Liver (tissue), 9 donors: ENCODE results near the gene SHROOM2. TPM values are rescaled to one million over a fixed set of nuclear protein-coding genes. Genes with fewer than 3 reads are reported as not detected.

ENCODE experiments used
- DNase-seq: peaks from one replicate; pipeline ENCODE4 v3.0.0-alpha.2; 2017; ENCODE audit warnings: low spot score
- H3K27ac ChIP-seq, 2 donors: one replicate each; pipeline ENCODE4 v1.7.0; 2013; ENCODE audit warnings: inconsistent platforms in 2 of 2, low read length in 2 of 2, control low read depth in 1 of 2, low read depth in 1 of 2, mild to moderate bottlenecking in 1 of 2
- H3K27me3 ChIP-seq, 4 donors: one replicate each; pipeline versions ENCODE4 v1.6.1 to v1.7.0; 2013; ENCODE audit warnings: low read length in 3 of 4, inconsistent platforms in 1 of 4, mild to moderate bottlenecking in 1 of 4, moderate library complexity in 1 of 4; ENCODE audit not compliant: control insufficient read depth in 4 of 4, insufficient read depth in 4 of 4
- H3K36me3 ChIP-seq, 4 donors: one replicate each; pipeline versions ENCODE4 v1.6.1 to v1.7.0; 2013; ENCODE audit warnings: low read length in 3 of 4, mild to moderate bottlenecking in 3 of 4, low read depth in 1 of 4, moderate library complexity in 1 of 4; ENCODE audit not compliant: control insufficient read depth in 4 of 4, insufficient read depth in 3 of 4
- H3K4me1 ChIP-seq, 4 donors: one replicate each; pipeline versions ENCODE4 v1.6.1 to v1.7.0; 2013; ENCODE audit warnings: low read length in 3 of 4, mild to moderate bottlenecking in 3 of 4, moderate library complexity in 1 of 4; ENCODE audit not compliant: control insufficient read depth in 4 of 4, insufficient read depth in 4 of 4
- H3K4me3 ChIP-seq, 3 donors: one replicate each; pipeline versions ENCODE4 v1.6.1 to v1.7.0; 2013; ENCODE audit warnings: low read length in 3 of 3, control low read depth in 1 of 3, low read depth in 1 of 3, mild to moderate bottlenecking in 1 of 3
- H3K9ac ChIP-seq, 2 donors: one replicate each; pipeline ENCODE4 v1.7.0; 2013; ENCODE audit warnings: low read length in 2 of 2, mild to moderate bottlenecking in 2 of 2, moderate library complexity in 2 of 2, control low read depth in 1 of 2, low read depth in 1 of 2
- H3K9me3 ChIP-seq, 4 donors: one replicate each; pipeline versions ENCODE4 v1.6.1 to v1.7.0; 2013; ENCODE audit warnings: low read length in 3 of 4; ENCODE audit not compliant: control insufficient read depth in 4 of 4
- ATF3 ChIP-seq: IDR thresholded peaks from 2 replicates; pipeline ENCODE4 v1.6.1; 2016; ENCODE audit warnings: antibody characterized with exemption
- EGR1 ChIP-seq, 2 donors: IDR thresholded peaks; 2 replicates each; pipeline ENCODE4 v1.6.1; 2016 to 2018; ENCODE audit warnings: antibody characterized with exemption in 2 of 2, low read depth in 2 of 2
- FOXA1 ChIP-seq: IDR thresholded peaks from 2 replicates; pipeline ENCODE4 v1.6.1; 2016; ENCODE audit warnings: antibody characterized with exemption
- FOXA2 ChIP-seq: IDR thresholded peaks from 2 replicates; pipeline ENCODE4 v1.6.1; 2016; ENCODE audit warnings: antibody characterized with exemption
- HNF4A ChIP-seq, 2 donors: conservative IDR thresholded peaks; 2 replicates each; pipeline ENCODE4 v1.6.1; 2016; ENCODE audit warnings: antibody characterized with exemption in 2 of 2, mild to moderate bottlenecking in 2 of 2
- JUND ChIP-seq, 2 donors: IDR thresholded peaks; 2 replicates each; pipeline ENCODE4 v1.6.1; 2016; ENCODE audit warnings: antibody characterized with exemption in 2 of 2
- MAX ChIP-seq: IDR thresholded peaks from 2 replicates; pipeline ENCODE4 v1.6.1; 2016; ENCODE audit warnings: antibody characterized with exemption
- RAD21 ChIP-seq, 2 donors: IDR thresholded peaks; 2 replicates each; pipeline ENCODE4 v1.6.1; 2016; ENCODE audit warnings: antibody characterized with exemption in 2 of 2, mild to moderate bottlenecking in 2 of 2
- RXRA ChIP-seq, 2 donors: IDR thresholded peaks; 2 replicates each; pipeline ENCODE4 v1.6.1; 2017 to 2018; ENCODE audit warnings: antibody characterized with exemption in 2 of 2, mild to moderate bottlenecking in 1 of 2
- SP1 ChIP-seq: IDR thresholded peaks from 2 replicates; pipeline ENCODE4 v1.6.1; 2018; ENCODE audit warnings: antibody characterized with exemption, mild to moderate bottlenecking
- TAF1 ChIP-seq: conservative IDR thresholded peaks from 2 replicates; pipeline ENCODE4 v1.6.1; 2016; ENCODE audit warnings: antibody characterized with exemption, mild to moderate bottlenecking
- YY1 ChIP-seq: IDR thresholded peaks from 2 replicates; pipeline ENCODE4 v1.6.1; 2016; ENCODE audit warnings: antibody characterized with exemption, mild to moderate bottlenecking
- ZBTB33 ChIP-seq: IDR thresholded peaks from 2 replicates; pipeline ENCODE4 v1.6.1; 2016; ENCODE audit warnings: antibody characterized with exemption
- WGBS: extraction: QIAGEN DNeasy Blood & Tissue Kit; methylation state at CpG from one replicate; pipeline ENCODE4 v1.1.7; 2013; 5-methylcytosine and 5-hydroxymethylcytosine counted together
- polyA plus RNA-seq, 2 donors: library from polyadenylated mRNA; stranded (reverse) in 1 of 2; unstranded in 1 of 2; fragments of 200-250 nt in 1 of 2; fragments of >200 nt in 1 of 2; fragmentation: Nextera tagmentation in 1 of 2; extraction: Ambion mirVana in 1 of 2; gene quantifications; one replicate each; pipeline versions ENCODE4 v1.2.1 to v1.2.3, GENCODE V29; 2013 to 2015
- total RNA-seq, 2 donors: library from RNA; depleted of rRNA; stranded (reverse); fragments of >200 nt; gene quantifications; one replicate each; pipeline ENCODE4 v1.2.3, GENCODE V29; 2014
- donor health status: healthy.
- donor health status: healthy.
- donor health status: healthy.
- donor health status: healthy.
- donor health status: healthy.

The SHROOM2 gene
- total and polyA plus RNA-seq, 4 donors = 1.1 to 5.4 (median 3.6) TPM

GRCh38 chrX:9875801-9876200, 89.6 kb downstream of the SHROOM2 start (continued):
- no peak for TF ChIP-seq JUND (IDR thresholded peaks at IDR 0.05)

DNA sequence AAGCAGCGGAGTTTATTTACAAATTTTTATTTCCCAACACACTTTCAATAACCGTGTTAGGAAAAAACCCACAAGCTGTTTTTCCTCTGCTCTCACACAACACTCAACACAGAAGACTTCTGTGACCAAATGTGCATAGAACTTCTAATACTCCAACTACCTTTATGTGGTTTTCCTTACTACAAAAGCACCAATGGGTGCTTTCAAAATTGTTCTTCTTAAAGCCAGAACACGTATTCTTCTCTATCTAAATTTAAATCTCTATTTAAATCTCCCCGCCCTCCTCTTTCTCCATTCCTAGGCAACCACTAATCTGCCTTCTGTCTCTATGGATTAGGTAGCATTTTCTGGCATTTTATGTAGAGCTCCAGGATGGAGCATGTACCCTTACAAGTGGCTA, 90.0 kb downstream of the SHROOM2 start:
- H3K4me3 ChIP-seq = no peak overlapping the region
- no peak for TF ChIP-seq FOXA2
- H3K27me3 ChIP-seq = no peaks in the 10 kb centered on the region
- WGBS = 92% methylated on average over 4 of the region's 4 CpGs
- H3K4me1 ChIP-seq = no peaks in the 10 kb centered on the region
- H3K9ac ChIP-seq = no peak overlapping the region
- no peak for DNase-seq
- no peaks in the 10 kb centered on the region for H3K36me3 ChIP-seq
- H3K9me3 ChIP-seq = no peaks in the 10 kb centered on the region
- H3K27ac ChIP-seq = no peak overlapping the region

DNA sequence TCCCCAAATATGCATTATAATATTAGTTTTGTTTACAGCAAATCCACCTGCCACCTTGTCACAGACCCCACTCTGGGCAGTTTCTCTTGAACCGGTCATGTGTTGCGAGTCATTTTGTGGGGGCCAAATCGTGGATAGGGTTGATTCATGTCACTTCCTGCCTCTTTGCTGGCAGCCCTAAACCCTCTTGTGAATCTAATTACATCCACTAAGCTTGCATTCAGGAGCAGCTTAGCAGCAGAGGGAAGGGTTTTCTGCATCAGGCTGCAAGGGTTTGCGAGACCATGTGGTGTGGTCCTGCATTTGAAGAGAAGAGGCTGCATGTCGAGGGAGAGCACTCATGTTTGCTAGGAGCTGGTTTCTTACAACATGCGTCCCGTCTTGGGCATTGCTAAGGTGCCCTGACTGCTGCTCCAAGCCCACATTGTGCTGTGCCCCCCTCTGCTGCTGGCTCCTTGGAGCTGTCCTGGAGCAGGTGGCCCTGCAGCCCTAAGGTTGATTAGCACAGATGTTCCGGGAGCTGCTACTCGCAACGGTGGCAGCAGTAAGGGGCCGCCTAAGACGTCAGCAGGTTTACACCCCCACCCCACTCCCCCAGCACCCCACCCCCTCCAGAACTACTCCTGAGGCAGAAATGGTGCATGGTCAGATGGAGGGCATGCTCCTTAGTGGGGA, 92.1 kb downstream of the SHROOM2 start:
- no peak overlapping the region for H3K9ac ChIP-seq
- DNase-seq = no peak
- TF ChIP-seq ZBTB33 = no peak
- TF ChIP-seq FOXA2 = no peak
- TF ChIP-seq EGR1 (IDR thresholded peaks at IDR 0.05; ENCODE audit: low read depth in 2 of 2) = no peak
- TF ChIP-seq FOXA1 = no peak
- no peak for TF ChIP-seq SP1
- no peak for TF ChIP-seq RAD21 (IDR thresholded peaks at IDR 0.05)
- TF ChIP-seq ATF3 = no peak
- TF ChIP-seq HNF4A (conservative IDR thresholded peaks at IDR 0.05) = no peak
- TF ChIP-seq RXRA (IDR thresholded peaks at IDR 0.05) = no peak
- WGBS = 86% methylated on average over 12 of the region's 12 CpGs
- H3K9me3 ChIP-seq = no peaks in the 10 kb centered on the region
- no peaks in the 10 kb centered on the region for H3K4me1 ChIP-seq
- no peak overlapping the region for H3K4me3 ChIP-seq
- H3K27ac ChIP-seq = no peak overlapping the region
- no peaks in the 10 kb centered on the region for H3K27me3 ChIP-seq
- no peaks in the 10 kb centered on the region for H3K36me3 ChIP-seq

GRCh38 chrX:9880237-9880636, 94.0 kb downstream of the SHROOM2 start:
- TF ChIP-seq HNF4A (conservative IDR thresholded peaks at IDR 0.05) (no peak), YY1 (no peak), MAX (no peak), TAF1 (no peak)
- 73% methylated on average over 13 of the region's 13 CpGs for WGBS

More at GRCh38 chrX:9880237-9880636, 94.0 kb downstream of the SHROOM2 start:
- H3K9ac ChIP-seq = no peak overlapping the region
- DNase-seq = no peak
- no peaks in the 10 kb centered on the region for H3K9me3 ChIP-seq
- H3K4me1 ChIP-seq = peaks cover 0 to 3% (median under 1%) of the 10 kb centered on the region in 4 donors
- no peak overlapping the region for H3K4me3 ChIP-seq
- H3K27me3 ChIP-seq = no peaks in the 10 kb centered on the region
- H3K27ac ChIP-seq = no peak overlapping the region
- no peaks in the 10 kb centered on the region for H3K36me3 ChIP-seq
